A549 (cell line): ENCODE results near the gene DGKD. TPM values are rescaled to one million over a fixed set of nuclear protein-coding genes. Genes with fewer than 3 reads are reported as not detected.

Experiments
- ATAC-seq, 2 experiments: fragments of 200-7000 bp in 1 of 2; fragments of >200 bp in 1 of 2; cut with Nextera tagmentation in 1 of 2; cut with Tn5 transposase in 1 of 2; 3 replicates each; pipeline versions ENCODE4 v1.8.0 to v1.9.1; 2018 to 2020; ENCODE audit warnings: mild to moderate bottlenecking in 1 of 2, moderate library complexity in 1 of 2
- CTCF ChIA-PET: fragments of 300-600 bp; sonication (Branson Sonifier 250); formaldehyde crosslinking; extraction: SDS; loops from one replicate; lab custom pipeline; 2021; ENCODE audit warnings: antibody characterized with exemption, inconsistent platforms; lab: Yijun Ruan, JAX
- POLR2A ChIA-PET: fragments of 350-600 bp; formaldehyde crosslinking; extraction: SDS; loops from one replicate; lab custom pipeline; 2021; ENCODE audit warnings: antibody characterized with exemption, inconsistent platforms; lab: Yijun Ruan, JAX
- DNase-seq, 2 experiments: peaks; one replicate each; pipeline versions ENCODE4 v3.0.0 to v3.0.0-alpha.2; 2011 to 2016; ENCODE audit warnings: low read depth in 1 of 2, low spot score in 1 of 2
- FAIRE-seq: peaks from 2 replicates; lab custom pipeline; 2011; peaks lifted over from hg19 to GRCh38; lab: Jason Lieb, UNC
- H3K27ac ChIP-seq, 2 experiments: fragments of >200 bp; sonication (Bioruptor Twin); formaldehyde crosslinking; 3 replicates each; pipeline ENCODE4 v1.5.1; 2016 to 2017
- H3K4me1 ChIP-seq: fragments of >200 bp; sonication (Bioruptor Twin); formaldehyde crosslinking; 3 replicates; pipeline ENCODE4 v1.6.1; 2016
- H3K4me2 ChIP-seq: fragments of >200 bp; sonication (Bioruptor Twin); formaldehyde crosslinking; 3 replicates; pipeline ENCODE4 v1.6.1; 2016
- H3K4me3 ChIP-seq: fragments of >200 bp; sonication (Bioruptor Twin); formaldehyde crosslinking; 3 replicates; pipeline ENCODE4 v1.5.1; 2016
- H3K9me3 ChIP-seq: fragments of >200 bp; sonication (Bioruptor Twin); formaldehyde crosslinking; 3 replicates; pipeline ENCODE4 v1.6.1; 2016
- CBX2 ChIP-seq: fragments of 200-600 bp; sonication (generic); IDR thresholded peaks from 2 replicates; pipeline ENCODE4 v1.6.1; 2016; ENCODE audit warnings: low read depth, mild to moderate bottlenecking, borderline replicate concordance
- CHD2 ChIP-seq: fragments of 150-350 bp; IDR thresholded peaks from 2 replicates; pipeline ENCODE4 v1.6.1; 2014; ENCODE audit warnings: low read length; ENCODE audit not compliant: partially characterized antibody
- CTCF ChIP-seq: fragments of >200 bp; sonication (Bioruptor Twin); formaldehyde crosslinking; IDR thresholded peaks from 3 replicates; pipeline ENCODE4 v1.5.1; 2016
- EP300 ChIP-seq, 2 experiments: fragments of >200 bp; sonication (Bioruptor Twin); formaldehyde crosslinking; IDR thresholded peaks; 2 replicates in 1 of 2; 3 replicates in 1 of 2; pipeline ENCODE4 v1.6.1; 2016 to 2017
- GATA3 ChIP-seq: IDR thresholded peaks from 2 replicates; pipeline ENCODE4 v1.6.1; 2012; ENCODE audit warnings: borderline replicate concordance
- MAX ChIP-seq: IDR thresholded peaks from 2 replicates; pipeline ENCODE4 v1.6.1; 2012
- NPAS2 ChIP-seq: fragments of 250-450 bp; sonication (Bioruptor Pico); IDR thresholded peaks from 2 replicates; pipeline ENCODE4 v1.8.0; 2022; ENCODE audit warnings: mild to moderate bottlenecking, moderate library complexity, borderline replicate concordance
- PHF8 ChIP-seq: fragments of 200-600 bp; sonication (generic); IDR thresholded peaks from 2 replicates; pipeline ENCODE4 v1.6.1; 2016; ENCODE audit warnings: low read depth, mild to moderate bottlenecking, antibody characterized with exemption, moderate library complexity, borderline replicate concordance
- RCOR1 ChIP-seq: fragments of 150-350 bp; IDR thresholded peaks from 2 replicates; pipeline ENCODE4 v1.6.1; 2014; ENCODE audit warnings: antibody characterized with exemption, low read length, low read depth
- REST ChIP-seq: fragments of 200-600 bp; sonication (generic); IDR thresholded peaks from 2 replicates; pipeline ENCODE4 v1.6.1; 2016; ENCODE audit warnings: antibody characterized with exemption, mild to moderate bottlenecking, moderate library complexity
- RFX5 ChIP-seq: fragments of 450-650 bp; IDR thresholded peaks from 2 replicates; pipeline ENCODE4 v1.7.1; 2014; ENCODE audit warnings: antibody characterized with exemption, mild to moderate bottlenecking, moderate library complexity
- SMC3 ChIP-seq: fragments of >200 bp; sonication (Bioruptor Twin); formaldehyde crosslinking; IDR thresholded peaks from 3 replicates; pipeline ENCODE4 v1.6.1; 2018; ENCODE audit warnings: inconsistent platforms
- TFCP2L1 ChIP-seq: fragments of 250-450 bp; sonication (Bioruptor Pico); IDR thresholded peaks from 2 replicates; pipeline ENCODE4 v1.5.0; 2021; ENCODE audit warnings: mild to moderate bottlenecking
- ZC3H11A ChIP-seq: fragments of 450-650 bp; IDR thresholded peaks from 2 replicates; pipeline ENCODE4 v1.6.1; 2014; ENCODE audit warnings: antibody characterized with exemption, mild to moderate bottlenecking
- WGBS: methylation state at CpG from one replicate; pipeline ENCODE4 v1.1.6; 2017; ENCODE audit errors: missing lambda C conversion rate; 5-methylcytosine and 5-hydroxymethylcytosine counted together
- polyA plus RNA-seq, 4 experiments: library from polyadenylated mRNA; depleted of rRNA in 3 of 4; stranded (reverse); fragments of >200 nt; fragmentation: RNase III in 1 of 4; extraction: RNeasy Plus Mini Kit Qiagen cat#74134 plus additional on column Dnase treatment in 1 of 4; gene quantifications; 2 replicates in 3 of 4; 3 replicates in 1 of 4; pipeline ENCODE4 v1.2.3, GENCODE V29; 2011 to 2017
- TF ChIP-seq, protein P1 (sequence below): IDR thresholded peaks from 2 replicates; pipeline ENCODE4 v1.6.1; 2012

DGKD gene
- polyA plus RNA-seq, 2 of the 4 experiments (the other 2 are of a cell fraction), result 68.8 to 99.6 TPM

- 93% methylated on average over 6 of the region's 8 CpGs for WGBS
- Histone ChIP-seq H3K4me1 (peaks cover 17% of the 10 kb centered on the region; the same call in 2 of the 3 replicates), H3K9me3 (no peaks in the 10 kb centered on the region), H3K4me3 (no peak overlapping the region), H3K4me2 (no peak overlapping the region), H3K27ac (peak overlapping the region in 1 of 2 experiments; percentile 98; a peak in 4 of 6 replicates)
- ChIA-PET CTCF (interaction anchor here (0.8 to 2.2 kb wide), 6 partner anchors 22 to 389 kb away, joined by 3 to 8 read pairs (median 4); no protein-coding TSS in a partner anchor), POLR2A (no interaction called here)
- peak in 1 of 2 experiments; percentile 1; a peak in 1 of 6 replicates for ATAC-seq
- no peak for DNase-seq
- TF ChIP-seq ZC3H11A (no peak), CBX2 (no peak), GATA3 (no peak), TFCP2L1 (CRISPR knock-in tag) (no peak), CHD2 (no peak), RFX5 (no peak), REST (no peak), CTCF (no peak)
- TF ChIP-seq, protein P1, sequence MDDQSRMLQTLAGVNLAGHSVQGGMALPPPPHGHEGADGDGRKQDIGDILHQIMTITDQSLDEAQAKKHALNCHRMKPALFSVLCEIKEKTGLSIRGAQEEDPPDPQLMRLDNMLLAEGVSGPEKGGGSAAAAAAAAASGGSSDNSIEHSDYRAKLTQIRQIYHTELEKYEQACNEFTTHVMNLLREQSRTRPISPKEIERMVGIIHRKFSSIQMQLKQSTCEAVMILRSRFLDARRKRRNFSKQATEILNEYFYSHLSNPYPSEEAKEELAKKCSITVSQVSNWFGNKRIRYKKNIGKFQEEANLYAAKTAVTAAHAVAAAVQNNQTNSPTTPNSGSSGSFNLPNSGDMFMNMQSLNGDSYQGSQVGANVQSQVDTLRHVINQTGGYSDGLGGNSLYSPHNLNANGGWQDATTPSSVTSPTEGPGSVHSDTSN, result no peak
- FAIRE-seq, result no peak
Measured at GRCh38 chr2:233468741-233469110, 114.4 kb downstream of the DGKD start.

- Histone ChIP-seq H3K4me2 (no peak overlapping the region), H3K9me3 (no peaks in the 10 kb centered on the region), H3K4me1 (peaks cover 21% of the 10 kb centered on the region), H3K27ac (peak overlapping the region; percentile 52 to 98), H3K4me3 (no peak overlapping the region)
- WGBS, result 88% methylated on average over 30 of the region's 32 CpGs
- DNase-seq (no peak), ATAC-seq (no peak), FAIRE-seq (no peak)
- TF ChIP-seq RCOR1 (no peak), EP300 (IDR thresholded peaks at IDR 0.05) (no peak), PHF8 (no peak), SMC3 (no peak), MAX (no peak), NPAS2 (CRISPR knock-in tag) (no peak)
- CTCF ChIA-PET, result interaction anchor here (0.9 to 1.6 kb wide), 5 partner anchors 10 to 363 kb away, joined by 3 to 5 read pairs (median 3); no protein-coding TSS in a partner anchor
- POLR2A ChIA-PET, result no interaction called here
Measured at GRCh38 chr2:233469261-233470010, 115.1 kb downstream of the DGKD start.
